ENCODE measurements around the gene FOXO3.

- no peak for TF ChIP-seq CTCF (IDR thresholded peaks at IDR 0.05)
- TF ChIP-seq EZH2phosphoT487 (IDR thresholded peaks at IDR 0.05), result no peak
Observed at GRCh38 chr6:108665495-108666196, 104.9 kb downstream of the FOXO3 start.

All from neural progenitor cell (in vitro differentiated cells).